ENCODE measurements around the gene SLBP. TPM values are rescaled to one million over a fixed set of nuclear protein-coding genes. Genes with fewer than 3 reads are reported as not detected.

SLBP gene
- total and polyA plus RNA-seq, 2 of the 8 experiments (the other 6 are each of a cell fraction or from before 2014, with no cell fraction given) = 44.1 to 49.0 TPM

GRCh38 chr4:1746265-1746691 is 34.2 kb upstream of the SLBP start (continued):
- no peak for TF ChIP-seq SP2 (IDR thresholded peaks at IDR 0.05; ENCODE audit: low read length)
- TF ChIP-seq SIN3A (conservative IDR thresholded peaks at IDR 0.05 in 1 of 2, IDR thresholded peaks at IDR 0.05 in 1 of 2; ENCODE audit: low read depth in 1 of 2, low read length in 2 of 2) = peak; percentile 34 to 77; a peak in 2 of 4 replicates
- TF ChIP-seq RFX5 (IDR thresholded peaks at IDR 0.05; ENCODE audit: borderline replicate concordance, low read depth, low read length) = no peak
- no peak for TF ChIP-seq HDAC2 (IDR thresholded peaks at IDR 0.05; ENCODE audit: borderline replicate concordance in 1 of 2, low read depth in 2 of 2, low read length in 2 of 2)
- no peak for TF ChIP-seq ATF3 (IDR thresholded peaks at IDR 0.05; ENCODE audit: insufficient read depth, low read depth, low read length)
- no peak for TF ChIP-seq RXRA (IDR thresholded peaks at IDR 0.05; ENCODE audit: insufficient read depth, low read depth, low read length)
- no peak for TF ChIP-seq CTBP2 (IDR thresholded peaks at IDR 0.05; ENCODE audit: borderline replicate concordance, insufficient read depth, insufficient read length, low read length)
- TF ChIP-seq SIX5 (IDR thresholded peaks at IDR 0.05; ENCODE audit: low read depth, low read length) = no peak
- peak; percentile 83 to 90 for TF ChIP-seq RAD21 (IDR thresholded peaks at IDR 0.05 in 1 of 2, conservative IDR thresholded peaks at IDR 0.05 in 1 of 2; ENCODE audit: low read depth in 2 of 2, low read length in 2 of 2)
- TF ChIP-seq MAFK (IDR thresholded peaks at IDR 0.05; ENCODE audit: low read depth, low read length) = no peak
- TF ChIP-seq PHF8 (conservative IDR thresholded peaks at IDR 0.05; ENCODE audit: low read depth, low read length) = no peak
- no peak for TF ChIP-seq ASH2L (IDR thresholded peaks at IDR 0.05; ENCODE audit: low read length)
- no peak for TF ChIP-seq E2F6 (IDR thresholded peaks at IDR 0.05)
- TF ChIP-seq GTF2F1 (IDR thresholded peaks at IDR 0.05; ENCODE audit: borderline replicate concordance, low read depth, low read length) = no peak
- TF ChIP-seq SRF (IDR thresholded peaks at IDR 0.05; ENCODE audit: low read depth, low read length) = 0 out of 2 replicates have a peak, but pooled peaks have one; percentile 15
- no peak for TF ChIP-seq CEBPB (IDR thresholded peaks at IDR 0.05; ENCODE audit: low read depth, low read length)

Data from H1 (cell line).